Osteoblast (primary cell): Measurements from ENCODE around the gene EHD2. TPM values are rescaled to one million over a fixed set of nuclear protein-coding genes. Genes with fewer than 3 reads are reported as not detected.
A peak's percentile ranks its signal among the peaks of the same experiment; 100 is the strongest.
"Not testable (repeated sequence)": the region's sequence is repeated elsewhere in the genome, so short reads cannot be mapped to it uniquely, and the experiment has no call there.

Experiments used
- DNase-seq: peaks from one replicate; pipeline ENCODE4 v3.0.0; 2011; ENCODE audit warnings: low spot score, mixed read lengths; ENCODE audit not compliant: insufficient read length; ENCODE audit errors: missing footprints
- H2AFZ ChIP-seq: 2 replicates; pipeline ENCODE4 v1.6.0; 2011; ENCODE audit warnings: mild to moderate bottlenecking, low read length
- H3K27ac ChIP-seq: 2 replicates; pipeline ENCODE4 v1.5.1; 2011; ENCODE audit warnings: mild to moderate bottlenecking, low read depth, low read length, moderate library complexity
- H3K27me3 ChIP-seq: 2 replicates; pipeline ENCODE4 v1.6.0; 2012; ENCODE audit warnings: mild to moderate bottlenecking, control low read depth, inconsistent platforms, low read length, moderate library complexity; ENCODE audit not compliant: insufficient read depth
- H3K36me3 ChIP-seq: 2 replicates; pipeline ENCODE4 v1.5.1; 2011; ENCODE audit warnings: mild to moderate bottlenecking, low read length, control low read depth, moderate library complexity; ENCODE audit not compliant: insufficient read depth
- H3K4me1 ChIP-seq: 2 replicates; pipeline ENCODE4 v1.5.1; 2011; ENCODE audit warnings: mild to moderate bottlenecking, low read length, control low read depth, moderate library complexity; ENCODE audit not compliant: insufficient read depth
- H3K4me2 ChIP-seq: 2 replicates; pipeline ENCODE4 v1.6.0; 2011; ENCODE audit warnings: mild to moderate bottlenecking, low read length; ENCODE audit not compliant: insufficient read depth
- H3K4me3 ChIP-seq: fragments of 200-600 bp; sonication (generic); 3 replicates; pipeline ENCODE4 v1.5.1; 2012; ENCODE audit warnings: mild to moderate bottlenecking, low read length, inconsistent platforms; ENCODE audit not compliant: insufficient read depth
- H3K79me2 ChIP-seq: 2 replicates; pipeline ENCODE4 v1.6.0; 2012; ENCODE audit warnings: mild to moderate bottlenecking, low read length, control low read depth, inconsistent platforms; ENCODE audit not compliant: insufficient read depth
- H3K9me3 ChIP-seq: 2 replicates; pipeline ENCODE4 v1.5.1; 2011; ENCODE audit warnings: low read depth, low read length, control low read depth
- H4K20me1 ChIP-seq: 2 replicates; pipeline ENCODE4 v1.6.0; 2012; ENCODE audit warnings: mild to moderate bottlenecking, low read length, control low read depth; ENCODE audit not compliant: insufficient read depth
- CTCF ChIP-seq: IDR thresholded peaks from 2 replicates; pipeline ENCODE4 v1.5.1; 2011; ENCODE audit warnings: mild to moderate bottlenecking, low read depth, low read length, moderate library complexity; ENCODE audit errors: extremely low read depth
- total RNA-seq: library from RNA; depleted of rRNA; stranded (reverse); fragments of >200 nt; gene quantifications from 2 replicates; pipeline ENCODE4 v1.2.3, GENCODE V29; 2012

Gene EHD2
- total RNA-seq, 1 donor: 144 TPM

- DNase-seq: peak; percentile 68
- H3K27ac ChIP-seq: no peak overlapping the region
- no peaks in the 10 kb centered on the region for H3K9me3 ChIP-seq
- no peak overlapping the region for H3K4me3 ChIP-seq
- TF ChIP-seq CTCF: no peak
- no peaks in the 10 kb centered on the region for H3K79me2 ChIP-seq
- H3K4me1 ChIP-seq: no peaks in the 10 kb centered on the region
- H2AFZ ChIP-seq: no peak overlapping the region
- no peaks in the 10 kb centered on the region for H3K27me3 ChIP-seq
- no peak overlapping the region for H3K4me2 ChIP-seq
- H4K20me1 ChIP-seq: peaks cover 3% of the 10 kb centered on the region
- H3K36me3 ChIP-seq: peaks cover 11% of the 10 kb centered on the region
Observed at GRCh38 chr19:47762615-47763308, 49.5 kb downstream of the EHD2 start.

- H3K27ac ChIP-seq, H3K4me3 ChIP-seq, DNase-seq, H3K4me1 ChIP-seq, H4K20me1 ChIP-seq, H3K27me3 ChIP-seq, H3K4me2 ChIP-seq, H2AFZ ChIP-seq, H3K36me3 ChIP-seq, H3K79me2 ChIP-seq, H3K9me3 ChIP-seq: not testable (repeated sequence)
Observed at GRCh38 chr19:47764705-47765104, 51.5 kb downstream of the EHD2 start.

GRCh38 chr19:47765523-47766358, 52.5 kb downstream of the EHD2 start:
- Histone ChIP-seq H2AFZ (no peak overlapping the region), H3K36me3 (no peaks in the 10 kb centered on the region)
- peak; percentile 91 for DNase-seq

GRCh38 chr19:47766359-47766620, 53.1 kb downstream of the EHD2 start:
- TF ChIP-seq CTCF: no peak
- no peaks in the 10 kb centered on the region for H3K4me1 ChIP-seq
- DNase-seq: no peak
- no peaks in the 10 kb centered on the region for H3K79me2 ChIP-seq
- no peak overlapping the region for H3K4me2 ChIP-seq
- no peak overlapping the region for H2AFZ ChIP-seq
- H4K20me1 ChIP-seq: peaks cover 3% of the 10 kb centered on the region
- no peak overlapping the region for H3K27ac ChIP-seq
- no peak overlapping the region for H3K4me3 ChIP-seq
- no peaks in the 10 kb centered on the region for H3K9me3 ChIP-seq
- no peaks in the 10 kb centered on the region for H3K36me3 ChIP-seq
- no peaks in the 10 kb centered on the region for H3K27me3 ChIP-seq

More at GRCh38 chr19:47765523-47766358, 52.5 kb downstream of the EHD2 start:
- Histone ChIP-seq H3K4me2 (peak overlapping the region; percentile 49), H3K4me1 (no peaks in the 10 kb centered on the region), H3K79me2 (no peaks in the 10 kb centered on the region), H4K20me1 (peaks cover 3% of the 10 kb centered on the region), H3K27ac (no peak overlapping the region), H3K9me3 (no peaks in the 10 kb centered on the region), H3K4me3 (no peak overlapping the region), H3K27me3 (no peaks in the 10 kb centered on the region)
- peak; percentile 77 for TF ChIP-seq CTCF
